ENCODE data around the gene GSK3B. TPM values are rescaled to one million over a fixed set of nuclear protein-coding genes. Genes with fewer than 3 reads are reported as not detected.

Gene GSK3B
- total and polyA plus RNA-seq, 3 experiments from 2014 or later = 20.0 to 38.0 (median 35.7) TPM

- Mint-ChIP-seq H3K4me3 (no peak overlapping the region), H3K27ac (no peak overlapping the region), H3K27me3 (peaks cover 2 to 3% of the 10 kb centered on the region in 2 donors), H3K4me1 (no peaks in the 10 kb centered on the region), H3K9me3 (peaks cover 0 to 9% (median 8%) of the 10 kb centered on the region in 5 donors), H3K36me3 (peaks cover 0 to 17% (median 1%) of the 10 kb centered on the region in 3 donors)
- no peak for DNase-seq
- ChIA-PET POLR2A (no interaction called here), CTCF (interaction anchor here (0.5 kb wide), 1 partner anchor 668 kb away, joined by 4 read pairs; no protein-coding TSS in a partner anchor)
- Histone ChIP-seq H3K36me3 (ENCODE audit: insufficient read depth, low read length) (no peaks in the 10 kb centered on the region), H3K4me3 (ENCODE audit: low read length) (no peak overlapping the region), H3K27ac (ENCODE audit: low read depth, low read length) (no peak overlapping the region), H3K4me1 (ENCODE audit: insufficient read depth, low read length) (no peaks in the 10 kb centered on the region), H3K9me3 (ENCODE audit: low read length) (no peaks in the 10 kb centered on the region), H3K27me3 (ENCODE audit: insufficient read depth, low read length, poor library complexity, severe bottlenecking) (no peaks in the 10 kb centered on the region)
These were observed 319.8 kb downstream of the GSK3B start for GRCh38 chr3:119774444-119774843.

Other genes with a start within 250 kb of the GSK3B start
- gene GPR156, start 190.8 kb upstream of the GSK3B start, total RNA-seq = under 1 TPM in 1 of 2 experiments, not detected in 1; 0.04 TPM
- not detected for gene GPR156, start 190.8 kb upstream of the GSK3B start, polyA plus RNA-seq